Ovary (tissue), 9 donors: ENCODE data around the gene BMP8B. TPM values are rescaled to one million over a fixed set of nuclear protein-coding genes. Genes with fewer than 3 reads are reported as not detected.
A peak's percentile ranks its signal among the peaks of the same experiment; 100 is the strongest.
"Not testable (repeated sequence)": the region's sequence is repeated elsewhere in the genome, so short reads cannot be mapped to it uniquely, and the experiment has no call there.

Experiments
- DNase-seq, 5 donors: peaks; one replicate each; pipeline ENCODE4 v3.0.0-alpha.2; 2019 to 2020
- H3K27ac ChIP-seq, 2 donors: fragments of 200-600 bp; one replicate each; pipeline versions ENCODE4 v1.5.1 to v1.8.0; 2019 to 2022
- H3K27me3 ChIP-seq: fragments of 200-600 bp; one replicate; pipeline ENCODE4 v1.8.0; 2022
- H3K36me3 ChIP-seq: fragments of 200-600 bp; sonication (generic); one replicate; pipeline ENCODE4 v1.5.1; 2019
- H3K4me1 ChIP-seq: one replicate; pipeline ENCODE4 v1.8.1; 2013; ENCODE audit warnings: mild to moderate bottlenecking, moderate library complexity; ENCODE audit not compliant: insufficient read depth
- H3K4me3 ChIP-seq: fragments of 200-600 bp; sonication (generic); one replicate; pipeline ENCODE4 v1.5.1; 2017
- H3K9me3 ChIP-seq, 2 donors: fragments of 200-600 bp in 1 of 2; sonication (generic) in 1 of 2; one replicate each; pipeline versions ENCODE4 v1.5.1 to v1.8.1; 2013 to 2019; ENCODE audit warnings: mild to moderate bottlenecking in 1 of 2, moderate library complexity in 1 of 2
- CTCF ChIP-seq, 3 donors: fragments of 450-650 bp in 2 of 3; fragments of 200-600 bp in 1 of 3; IDR thresholded peaks; one replicate each; pipeline versions ENCODE4 v1.5.1 to v1.8.0; 2016 to 2022; ENCODE audit warnings: antibody characterized with exemption in 3 of 3, mild to moderate bottlenecking in 1 of 3
- EP300 ChIP-seq: sonication (generic); formaldehyde crosslinking; IDR thresholded peaks from one replicate; pipeline ENCODE4 v1.6.1; 2017; ENCODE audit warnings: antibody characterized with exemption
- POLR2A ChIP-seq: fragments of 450-650 bp; IDR thresholded peaks from one replicate; pipeline ENCODE4 v1.6.1; 2017; ENCODE audit warnings: antibody characterized with exemption, mild to moderate bottlenecking, moderate library complexity
- WGBS, 3 donors: extraction: QIAGEN DNeasy Blood & Tissue Kit in 1 of 3; methylation state at CpG; one replicate each; pipeline versions ENCODE4 v1.1.5 to v1.1.7; 2013 to 2017; 5-methylcytosine and 5-hydroxymethylcytosine counted together
- intact Hi-C, 4 donors: fragments of 100-400 bp; cut with DNase I; formaldehyde crosslinking; loops; one replicate each; pipeline versions ENCODE4 v1.11.0 to v1.15.1; 2022 to 2023
- polyA plus RNA-seq, 2 donors: library from polyadenylated mRNA; stranded (reverse); fragments of 200-250 nt in 1 of 2; fragments of 350-450 nt in 1 of 2; fragmentation: Illumina TruSeq in 1 of 2; extraction: RNeasy Lipid Tissue Mini Kit (QIAGEN cat#74804) in 1 of 2; gene quantifications; one replicate each; pipeline ENCODE4 v1.2.3, GENCODE V29; 2013 to 2014
- total RNA-seq, 7 donors: library from RNA; depleted of rRNA in 2 of 7; stranded (reverse); fragments of >200 nt in 2 of 7; fragmentation: NEBNext Ultra II Directional in 3 of 7; extraction: Animal tissue kit (Norgen Biotek cat#: 25700) in 3 of 7; gene quantifications; one replicate each; pipeline versions ENCODE4 v1.1.0 to v1.2.4, GENCODE V29; 2016 to 2023
- donor health status: DM: no; HTN: no; CAD: no; lungs with moderate emphysema.
- donor health status: DM: no; HTN: no; CAD: no.
- donor health status: Bipolar disorder and iron deficiency.
- donor health status: DM: yes; HTN: yes; CAD: no.
- donor health status: DM: no; HTN: no; CAD: no.
- donor health status: DM: yes; HTN: yes; CAD: no.

BMP8B gene
- total and polyA plus RNA-seq, 9 donors, result 0.16 to 1.4 (median 0.38) TPM; not detected in 1

GRCh38 chr1:39779821-39780220 lies 8.8 kb downstream of the BMP8B start:
- WGBS, 3 donors, result 85 to 97% (median 88%) methylated on average over 5 of the region's 5 CpGs
- Histone ChIP-seq H3K27ac (no peak overlapping the region), H3K9me3 (no peaks in the 10 kb centered on the region), H3K4me1 (no peaks in the 10 kb centered on the region), H3K36me3 (no peaks in the 10 kb centered on the region), H3K27me3 (no peaks in the 10 kb centered on the region), H3K4me3 (no peak overlapping the region)
- TF ChIP-seq POLR2A (no peak), EP300 (no peak), CTCF (IDR thresholded peaks at IDR 0.05) (no peak)
- intact Hi-C loops, result no loop called here
- DNase-seq, result no peak

GRCh38 chr1:39779137-39779536 lies 9.5 kb downstream of the BMP8B start:
- H3K9me3 ChIP-seq, result no peaks in the 10 kb centered on the region
- WGBS, 3 donors, result 88 to 93% (median 90%) methylated on average over 7 of the region's 7 CpGs
- H3K27me3 ChIP-seq, result no peaks in the 10 kb centered on the region
- no peak overlapping the region for H3K27ac ChIP-seq
- peak in 1 of 5 donors; percentile 12 for DNase-seq
- H3K4me1 ChIP-seq, result no peaks in the 10 kb centered on the region
- intact Hi-C loops, result no loop called here
- TF ChIP-seq EP300, result no peak
- no peak for TF ChIP-seq POLR2A
- no peak for TF ChIP-seq CTCF (IDR thresholded peaks at IDR 0.05)
- H3K4me3 ChIP-seq, result no peak overlapping the region
- no peaks in the 10 kb centered on the region for H3K36me3 ChIP-seq

- H3K27ac ChIP-seq, DNase-seq, H3K4me1 ChIP-seq, intact Hi-C loops, H3K36me3 ChIP-seq, H3K4me3 ChIP-seq, H3K27me3 ChIP-seq, H3K9me3 ChIP-seq: not testable (repeated sequence)
- WGBS, 3 donors, result 33 to 55% (median 55%) methylated on average over 8 to 12 of the region's 12 CpGs
These were observed 10.1 kb downstream of the BMP8B start for GRCh38 chr1:39778463-39779099.

GRCh38 chr1:39777896-39778295 lies 10.8 kb downstream of the BMP8B start:
- DNase-seq, H3K27ac ChIP-seq, H3K27me3 ChIP-seq: not testable (repeated sequence)

GRCh38 chr1:39777306-39777705 lies 11.4 kb downstream of the BMP8B start:
- H3K9me3 ChIP-seq, result no peaks in the 10 kb centered on the region
- no peak overlapping the region for H3K27ac ChIP-seq
- WGBS, 3 donors, result 76 to 86% (median 81%) methylated on average over 4 of the region's 4 CpGs
- intact Hi-C loops, result no loop called here
- no peaks in the 10 kb centered on the region for H3K27me3 ChIP-seq
- no peaks in the 10 kb centered on the region for H3K4me1 ChIP-seq
- H3K4me3 ChIP-seq, result no peak overlapping the region
- no peaks in the 10 kb centered on the region for H3K36me3 ChIP-seq
- DNase-seq, result no peak
- TF ChIP-seq POLR2A (no peak), EP300 (no peak), CTCF (IDR thresholded peaks at IDR 0.05) (no peak)

More at GRCh38 chr1:39777896-39778295, 10.8 kb downstream of the BMP8B start:
- H3K9me3 ChIP-seq, H3K4me3 ChIP-seq, intact Hi-C loops, H3K4me1 ChIP-seq, H3K36me3 ChIP-seq: not testable (repeated sequence)
- 88 to 92% (median 90%) methylated on average over 10 to 15 of the region's 17 CpGs for WGBS, 3 donors
